HepG2 (cell line): ENCODE results near the gene KCNQ5. TPM values are rescaled to one million over a fixed set of nuclear protein-coding genes. Genes with fewer than 3 reads are reported as not detected.

Experiments used
- FOXA3 ChIP-seq: IDR thresholded peaks from 2 replicates; pipeline ENCODE4 v1.6.1; 2016; ENCODE audit warnings: missing genetic modification reagents, missing compliant biosample characterization
- IRF1 ChIP-seq: sonication (generic); formaldehyde crosslinking; IDR thresholded peaks from 2 replicates; pipeline ENCODE4 v1.4.0; 2020; ENCODE audit warnings: low read depth, mild to moderate bottlenecking, missing genetic modification reagents
- ZBTB4 ChIP-seq: sonication (generic); formaldehyde crosslinking; IDR thresholded peaks from 2 replicates; pipeline ENCODE4 v1.4.0; 2020; ENCODE audit warnings: missing genetic modification reagents, mild to moderate bottlenecking, borderline replicate concordance
- ZHX2 ChIP-seq, 2 experiments: sonication (generic) in 1 of 2; formaldehyde crosslinking in 1 of 2; IDR thresholded peaks; 2 replicates each; pipeline versions ENCODE4 v1.6.1 to v1.9.0; 2014 to 2022; ENCODE audit warnings: antibody characterized with exemption in 1 of 2, borderline replicate concordance in 1 of 2, inconsistent platforms in 1 of 2, low read depth in 1 of 2, missing genetic modification reagents in 1 of 2
- ZNF484 ChIP-seq: sonication (generic); formaldehyde crosslinking; IDR thresholded peaks from 2 replicates; pipeline ENCODE4 v1.5.1; 2020; ENCODE audit warnings: mild to moderate bottlenecking, low read depth, missing genetic modification reagents, borderline replicate concordance
- ZSCAN22 ChIP-seq: sonication (generic); formaldehyde crosslinking; IDR thresholded peaks from 2 replicates; pipeline ENCODE4 v1.4.0; 2020; ENCODE audit warnings: mild to moderate bottlenecking, missing genetic modification reagents
- polyA plus RNA-seq, 8 experiments: library from polyadenylated mRNA; depleted of rRNA in 3 of 8; stranded (reverse) in 7 of 8; unstranded in 1 of 8; fragments of >200 nt; fragmentation: Illumina TruSeq in 4 of 8; extraction: Trizol in 4 of 8; gene quantifications; 2 replicates each; pipeline versions ENCODE4 v1.2.1 to v1.2.3, GENCODE V29; 2011 to 2016; ENCODE audit warnings: low read depth in 4 of 8, missing spikeins in 1 of 8, mixed read lengths in 1 of 8; ENCODE audit not compliant: insufficient read depth in 1 of 8
- total RNA-seq, 5 experiments: library from RNA; depleted of rRNA; stranded (reverse); fragments of >200 nt; fragmentation: Illumina TruSeq; extraction: Trizol; gene quantifications; 2 replicates each; pipeline ENCODE4 v1.2.3, GENCODE V29; 2016; ENCODE audit warnings: low read depth in 1 of 5

Gene KCNQ5
- total and polyA plus RNA-seq, 2 of the 13 experiments (the other 11 are each of a cell fraction or from before 2014, with no cell fraction given): 0.04 TPM; not detected in 1

- no peak for TF ChIP-seq ZBTB4
- TF ChIP-seq IRF1 (CRISPR knock-in tag): no peak
- no peak for TF ChIP-seq ZNF484 (CRISPR knock-in tag)
- no peak for TF ChIP-seq ZHX2 (IDR thresholded peaks at IDR 0.05; ENCODE audit: low read depth)
- TF ChIP-seq ZHX2 (CRISPR knock-in tag; IDR thresholded peaks at IDR 0.05; ENCODE audit: borderline replicate concordance): no peak
- TF ChIP-seq ZSCAN22: no peak
- no peak for TF ChIP-seq FOXA3 (CRISPR knock-in tag)
Observed at GRCh38 chr6:72956272-72956671, 334.4 kb downstream of the KCNQ5 start (continued).
